Measurements from ENCODE around the gene NLRP1. TPM values are rescaled to one million over a fixed set of nuclear protein-coding genes. Genes with fewer than 3 reads are reported as not detected.

NLRP1 gene
- total and polyA plus RNA-seq, 2 experiments from 2014 or later: 17.5 to 33.4 TPM

- H3K79me2 ChIP-seq (ENCODE audit: insufficient read depth): no peaks in the 10 kb centered on the region
- H3K9me2 ChIP-seq (ENCODE audit: insufficient read depth): no peaks in the 10 kb centered on the region
- H3K4me2 ChIP-seq (ENCODE audit: unreplicated experiment): no peak overlapping the region
- no peak overlapping the region for H3K27ac ChIP-seq
- H3K9ac ChIP-seq: no peak overlapping the region
- H3K36me3 ChIP-seq (ENCODE audit: low read depth): peaks cover 46% of the 10 kb centered on the region
- no peak overlapping the region for H3K4me3 ChIP-seq
- no peak for TF ChIP-seq EZH2phosphoT487 (IDR thresholded peaks at IDR 0.05; ENCODE audit: insufficient read depth, low read depth)
- no peak for TF ChIP-seq EZH2 (IDR thresholded peaks at IDR 0.05; ENCODE audit: insufficient read depth, poor library complexity, severe bottlenecking)
- H3K27me3 ChIP-seq (replicated peaks; ENCODE audit: insufficient read depth): no peaks in the 10 kb centered on the region
- H2AFZ ChIP-seq: no peak overlapping the region
- no peak for DNase-seq
- in situ Hi-C loops (cut with MboI): no loop called here
- 83 to 90% methylated on average over 12 of the region's 12 CpGs for WGBS, 2 experiments (ENCODE audit: low coverage in 1 of 2, low lambda C conversion rate in 2 of 2, missing lambda C conversion rate in 2 of 2)
- peaks cover 38% of the 10 kb centered on the region for H3F3A ChIP-seq (ENCODE audit: insufficient read depth)
- peaks cover 16% of the 10 kb centered on the region for H3K4me1 ChIP-seq (ENCODE audit: insufficient read depth)
- no peaks in the 10 kb centered on the region for H3K9me3 ChIP-seq (ENCODE audit: low read depth)
- no peaks in the 10 kb centered on the region for H4K20me1 ChIP-seq (ENCODE audit: insufficient read depth)
Observed at GRCh38 chr17:5530265-5531084, 53.8 kb downstream of the NLRP1 start.

DNA sequence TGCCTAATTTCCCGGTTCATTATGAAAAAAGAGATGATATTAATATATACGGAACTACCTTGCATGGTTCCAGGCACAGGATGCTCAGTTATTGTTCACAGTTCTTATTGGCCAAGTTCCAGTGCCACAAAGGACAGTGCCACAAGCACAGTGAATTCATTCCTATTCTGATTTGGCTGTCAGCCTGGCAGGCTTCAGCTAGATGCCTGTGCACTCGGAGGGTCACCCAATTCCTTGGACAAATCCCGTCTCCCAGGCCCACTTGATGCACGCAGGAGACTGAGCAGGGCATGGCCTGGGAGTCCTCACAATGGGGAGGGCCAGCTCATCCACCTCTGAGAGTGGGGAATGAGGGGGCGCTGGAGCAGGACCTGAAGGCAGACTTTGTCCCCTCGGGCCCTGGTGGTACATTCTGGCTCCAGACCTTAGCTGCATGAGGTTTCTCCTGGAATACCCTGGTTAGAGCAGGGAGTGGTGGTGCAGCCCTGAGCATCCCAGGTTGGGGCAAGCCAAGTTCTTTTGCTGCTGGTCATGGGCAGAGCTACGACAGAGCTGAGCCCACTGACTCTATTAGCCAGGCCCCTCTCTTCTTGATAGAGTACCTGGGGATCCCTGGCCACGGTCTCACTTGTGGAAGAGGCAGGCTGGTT is 56.6 kb downstream of the NLRP1 start:
- no peak for DNase-seq
- Histone ChIP-seq H3K4me3 (no peak overlapping the region), H3K9me3 (ENCODE audit: low read depth) (no peaks in the 10 kb centered on the region), H3K27ac (peak overlapping the region; percentile 95), H3K27me3 (replicated peaks; ENCODE audit: insufficient read depth) (no peaks in the 10 kb centered on the region), H3K79me2 (ENCODE audit: insufficient read depth) (no peaks in the 10 kb centered on the region), H3K4me2 (ENCODE audit: unreplicated experiment) (peak overlapping the region; percentile 54), H3F3A (ENCODE audit: insufficient read depth) (peaks cover 38% of the 10 kb centered on the region), H4K20me1 (ENCODE audit: insufficient read depth) (no peaks in the 10 kb centered on the region), H3K9me2 (ENCODE audit: insufficient read depth) (no peaks in the 10 kb centered on the region), H3K4me1 (ENCODE audit: insufficient read depth) (peaks cover 16% of the 10 kb centered on the region), H3K36me3 (ENCODE audit: low read depth) (peaks cover 52% of the 10 kb centered on the region), H2AFZ (no peak overlapping the region), H3K9ac (peak overlapping the region; percentile 78)
- TF ChIP-seq EZH2 (IDR thresholded peaks at IDR 0.05; ENCODE audit: insufficient read depth, poor library complexity, severe bottlenecking): no peak
- TF ChIP-seq EZH2phosphoT487 (IDR thresholded peaks at IDR 0.05; ENCODE audit: insufficient read depth, low read depth): no peak
- WGBS, 2 experiments (ENCODE audit: low coverage in 1 of 2, low lambda C conversion rate in 2 of 2, missing lambda C conversion rate in 2 of 2): 94 to 95% methylated on average over 9 of the region's 9 CpGs
- in situ Hi-C loops (cut with MboI): no loop called here

GRCh38 chr17:5526821-5527598 is 57.3 kb downstream of the NLRP1 start:
- Histone ChIP-seq H2AFZ (no peak overlapping the region; the same call in 1 of the 2 replicates), H3K4me1 (ENCODE audit: insufficient read depth) (peaks cover 16% of the 10 kb centered on the region), H3K27me3 (replicated peaks; ENCODE audit: insufficient read depth) (no peaks in the 10 kb centered on the region), H3K9ac (peak overlapping the region; percentile 78), H3K9me3 (ENCODE audit: low read depth) (no peaks in the 10 kb centered on the region), H3K4me3 (peak overlapping the region; percentile 4; the same call in 1 of the 2 replicates), H3F3A (ENCODE audit: insufficient read depth) (peaks cover 38% of the 10 kb centered on the region), H3K4me2 (ENCODE audit: unreplicated experiment) (peak overlapping the region; percentile 54), H3K79me2 (ENCODE audit: insufficient read depth) (no peaks in the 10 kb centered on the region), H3K36me3 (ENCODE audit: low read depth) (peaks cover 51% of the 10 kb centered on the region), H4K20me1 (ENCODE audit: insufficient read depth) (no peaks in the 10 kb centered on the region), H3K9me2 (ENCODE audit: insufficient read depth) (no peaks in the 10 kb centered on the region), H3K27ac (peak overlapping the region; percentile 95)
- WGBS, 2 experiments (ENCODE audit: low coverage in 1 of 2, low lambda C conversion rate in 2 of 2, missing lambda C conversion rate in 2 of 2): 39 to 45% methylated on average over 14 of the region's 14 CpGs
- in situ Hi-C loops (cut with MboI): no loop called here
- TF ChIP-seq EZH2phosphoT487 (IDR thresholded peaks at IDR 0.05; ENCODE audit: insufficient read depth, low read depth) (no peak), EZH2 (IDR thresholded peaks at IDR 0.05; ENCODE audit: insufficient read depth, poor library complexity, severe bottlenecking) (no peak)
- DNase-seq: peak; percentile 97

DNA sequence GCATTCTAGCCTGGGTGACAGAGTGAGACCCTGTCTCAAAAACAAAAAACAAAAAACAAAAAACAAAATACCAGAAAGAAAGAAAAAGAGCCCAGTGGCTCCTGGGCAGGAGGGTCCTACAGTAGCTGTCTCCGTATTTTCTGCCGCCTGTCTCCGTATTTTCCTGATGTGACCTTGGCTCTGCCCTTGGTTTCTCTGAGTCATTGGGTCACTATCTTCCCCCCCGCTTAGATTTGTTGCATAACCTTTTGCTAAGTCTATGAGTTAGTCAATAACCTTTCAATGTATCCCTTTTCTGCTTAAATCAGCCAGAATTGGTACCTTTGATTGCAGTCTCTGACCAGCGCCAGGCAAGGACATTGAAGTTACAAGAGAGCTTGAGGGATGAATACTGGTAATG is 61.1 kb downstream of the NLRP1 start:
- Histone ChIP-seq H3K36me3 (ENCODE audit: low read depth) (peaks cover 28% of the 10 kb centered on the region; the same call in 1 of the 2 replicates), H3K27ac (no peak overlapping the region), H3K27me3 (replicated peaks; ENCODE audit: insufficient read depth) (no peaks in the 10 kb centered on the region), H3K4me2 (ENCODE audit: unreplicated experiment) (no peak overlapping the region), H3F3A (ENCODE audit: insufficient read depth) (peaks cover 19% of the 10 kb centered on the region), H3K9me3 (ENCODE audit: low read depth) (no peaks in the 10 kb centered on the region), H3K79me2 (ENCODE audit: insufficient read depth) (no peaks in the 10 kb centered on the region), H4K20me1 (ENCODE audit: insufficient read depth) (no peaks in the 10 kb centered on the region), H2AFZ (no peak overlapping the region), H3K4me3 (no peak overlapping the region), H3K9me2 (ENCODE audit: insufficient read depth) (no peaks in the 10 kb centered on the region), H3K4me1 (ENCODE audit: insufficient read depth) (peaks cover 16% of the 10 kb centered on the region), H3K9ac (no peak overlapping the region)
- WGBS, 2 experiments (ENCODE audit: low coverage in 1 of 2, low lambda C conversion rate in 2 of 2, missing lambda C conversion rate in 2 of 2): 94 to 95% methylated on average over 5 of the region's 5 CpGs
- DNase-seq: no peak
- TF ChIP-seq EZH2phosphoT487 (IDR thresholded peaks at IDR 0.05; ENCODE audit: insufficient read depth, low read depth): no peak
- no peak for TF ChIP-seq EZH2 (IDR thresholded peaks at IDR 0.05; ENCODE audit: insufficient read depth, poor library complexity, severe bottlenecking)
- in situ Hi-C loops (cut with MboI): no loop called here

Measured in GM23248 (cell line).